A549 (cell line): ENCODE results near the gene DMRTB1. TPM values are rescaled to one million over a fixed set of nuclear protein-coding genes. Genes with fewer than 3 reads are reported as not detected.

Source experiments
- ATAC-seq, 2 experiments: fragments of 200-7000 bp in 1 of 2; fragments of >200 bp in 1 of 2; cut with Nextera tagmentation in 1 of 2; cut with Tn5 transposase in 1 of 2; 3 replicates each; pipeline versions ENCODE4 v1.8.0 to v1.9.1; 2018 to 2020; ENCODE audit warnings: mild to moderate bottlenecking in 1 of 2, moderate library complexity in 1 of 2
- CTCF ChIA-PET: fragments of 300-600 bp; sonication (Branson Sonifier 250); formaldehyde crosslinking; extraction: SDS; loops from one replicate; lab custom pipeline; 2021; ENCODE audit warnings: antibody characterized with exemption, inconsistent platforms; lab: Yijun Ruan, JAX
- POLR2A ChIA-PET: fragments of 350-600 bp; formaldehyde crosslinking; extraction: SDS; loops from one replicate; lab custom pipeline; 2021; ENCODE audit warnings: antibody characterized with exemption, inconsistent platforms; lab: Yijun Ruan, JAX
- DNase-seq, 2 experiments: peaks; one replicate each; pipeline versions ENCODE4 v3.0.0 to v3.0.0-alpha.2; 2011 to 2016; ENCODE audit warnings: low read depth in 1 of 2, low spot score in 1 of 2
- FAIRE-seq: peaks from 2 replicates; lab custom pipeline; 2011; peaks lifted over from hg19 to GRCh38; lab: Jason Lieb, UNC
- H3K27ac ChIP-seq, 2 experiments: fragments of >200 bp; sonication (Bioruptor Twin); formaldehyde crosslinking; 3 replicates each; pipeline ENCODE4 v1.5.1; 2016 to 2017
- H3K4me1 ChIP-seq: fragments of >200 bp; sonication (Bioruptor Twin); formaldehyde crosslinking; 3 replicates; pipeline ENCODE4 v1.6.1; 2016
- H3K4me2 ChIP-seq: fragments of >200 bp; sonication (Bioruptor Twin); formaldehyde crosslinking; 3 replicates; pipeline ENCODE4 v1.6.1; 2016
- H3K4me3 ChIP-seq: fragments of >200 bp; sonication (Bioruptor Twin); formaldehyde crosslinking; 3 replicates; pipeline ENCODE4 v1.5.1; 2016
- H3K9me3 ChIP-seq: fragments of >200 bp; sonication (Bioruptor Twin); formaldehyde crosslinking; 3 replicates; pipeline ENCODE4 v1.6.1; 2016
- BHLHE40 ChIP-seq: IDR thresholded peaks from 2 replicates; pipeline ENCODE4 v1.6.1; 2012; ENCODE audit warnings: low read depth, low read length, inconsistent platforms
- EHF ChIP-seq: fragments of 250-450 bp; sonication (Bioruptor Pico); IDR thresholded peaks from 2 replicates; pipeline ENCODE4 v1.5.0; 2020; ENCODE audit warnings: mild to moderate bottlenecking
- EHMT2 ChIP-seq: fragments of 200-600 bp; sonication (generic); IDR thresholded peaks from 2 replicates; pipeline ENCODE4 v1.6.1; 2016; ENCODE audit warnings: antibody characterized with exemption, low read depth, mild to moderate bottlenecking, moderate library complexity
- FOSB ChIP-seq: fragments of 250-450 bp; sonication (Bioruptor Pico); IDR thresholded peaks from 2 replicates; pipeline ENCODE4 v1.5.0; 2020; ENCODE audit warnings: mild to moderate bottlenecking, moderate library complexity
- FOSL2 ChIP-seq, 2 experiments: fragments of 450-650 bp in 1 of 2; fragments of >200 bp in 1 of 2; sonication (Bioruptor Twin) in 1 of 2; formaldehyde crosslinking; IDR thresholded peaks; 2 replicates each; pipeline versions ENCODE4 v1.5.0 to v1.6.1; 2016 to 2020; ENCODE audit warnings: mild to moderate bottlenecking in 1 of 2, moderate library complexity in 1 of 2
- FOXS1 ChIP-seq: fragments of 250-450 bp; sonication (Bioruptor Pico); IDR thresholded peaks from 2 replicates; pipeline ENCODE4 v1.5.0; 2020; ENCODE audit warnings: mild to moderate bottlenecking, moderate library complexity
- GATA3 ChIP-seq: IDR thresholded peaks from 2 replicates; pipeline ENCODE4 v1.6.1; 2012; ENCODE audit warnings: borderline replicate concordance
- HOXA7 ChIP-seq: fragments of 250-450 bp; sonication (Bioruptor Pico); IDR thresholded peaks from 2 replicates; pipeline ENCODE4 v1.5.0; 2020; ENCODE audit warnings: mild to moderate bottlenecking, moderate library complexity
- HOXB13 ChIP-seq: fragments of 250-450 bp; sonication (Bioruptor Pico); IDR thresholded peaks from 2 replicates; pipeline ENCODE4 v1.5.0; 2020; ENCODE audit warnings: low read depth, mild to moderate bottlenecking, moderate library complexity
- JUN ChIP-seq, 2 experiments: fragments of >200 bp; sonication (Bioruptor Twin); formaldehyde crosslinking; IDR thresholded peaks; 2 replicates in 1 of 2; 3 replicates in 1 of 2; pipeline ENCODE4 v1.6.1; 2016 to 2017
- JUNB ChIP-seq: fragments of >200 bp; sonication (Bioruptor Twin); formaldehyde crosslinking; IDR thresholded peaks from 2 replicates; pipeline ENCODE4 v1.6.1; 2016
- KDM1A ChIP-seq: fragments of 200-600 bp; sonication (generic); IDR thresholded peaks from 2 replicates; pipeline ENCODE4 v1.6.1; 2016; ENCODE audit warnings: low read depth, mild to moderate bottlenecking
- KDM5A ChIP-seq: fragments of 200-600 bp; sonication (generic); IDR thresholded peaks from 2 replicates; pipeline ENCODE4 v1.6.1; 2016; ENCODE audit warnings: antibody characterized with exemption, mild to moderate bottlenecking
- MAZ ChIP-seq: fragments of 150-350 bp; IDR thresholded peaks from 2 replicates; pipeline ENCODE4 v1.6.1; 2014; ENCODE audit warnings: antibody characterized with exemption, low read depth, low read length, borderline replicate concordance
- NPAS2 ChIP-seq: fragments of 250-450 bp; sonication (Bioruptor Pico); IDR thresholded peaks from 2 replicates; pipeline ENCODE4 v1.8.0; 2022; ENCODE audit warnings: mild to moderate bottlenecking, moderate library complexity, borderline replicate concordance
- POLR2A ChIP-seq: IDR thresholded peaks from 2 replicates; pipeline ENCODE4 v1.6.1; 2012; ENCODE audit warnings: mild to moderate bottlenecking, low read length
- POLR2AphosphoS2 ChIP-seq: conservative IDR thresholded peaks from 2 replicates; pipeline ENCODE4 v1.6.1; 2012; ENCODE audit warnings: low read length, improper control_type of control experiment, inconsistent platforms
- RCOR1 ChIP-seq: fragments of 150-350 bp; IDR thresholded peaks from 2 replicates; pipeline ENCODE4 v1.6.1; 2014; ENCODE audit warnings: antibody characterized with exemption, low read length, low read depth
- RFX5 ChIP-seq: fragments of 450-650 bp; IDR thresholded peaks from 2 replicates; pipeline ENCODE4 v1.7.1; 2014; ENCODE audit warnings: antibody characterized with exemption, mild to moderate bottlenecking, moderate library complexity
- SMC3 ChIP-seq: fragments of >200 bp; sonication (Bioruptor Twin); formaldehyde crosslinking; IDR thresholded peaks from 3 replicates; pipeline ENCODE4 v1.6.1; 2018; ENCODE audit warnings: inconsistent platforms
- ZNF302 ChIP-seq: fragments of 250-450 bp; sonication (Bioruptor Pico); IDR thresholded peaks from 2 replicates; pipeline ENCODE4 v1.9.0; 2021; ENCODE audit warnings: inconsistent platforms, mild to moderate bottlenecking, moderate library complexity
- ZSCAN20 ChIP-seq: fragments of 250-450 bp; sonication (Bioruptor Pico); IDR thresholded peaks from 2 replicates; pipeline ENCODE4 v1.8.0; 2022; ENCODE audit warnings: mild to moderate bottlenecking, moderate library complexity
- WGBS: methylation state at CpG from one replicate; pipeline ENCODE4 v1.1.6; 2017; ENCODE audit errors: missing lambda C conversion rate; 5-methylcytosine and 5-hydroxymethylcytosine counted together
- polyA plus RNA-seq, 4 experiments: library from polyadenylated mRNA; depleted of rRNA in 3 of 4; stranded (reverse); fragments of >200 nt; fragmentation: RNase III in 1 of 4; extraction: RNeasy Plus Mini Kit Qiagen cat#74134 plus additional on column Dnase treatment in 1 of 4; gene quantifications; 2 replicates in 3 of 4; 3 replicates in 1 of 4; pipeline ENCODE4 v1.2.3, GENCODE V29; 2011 to 2017
- TF ChIP-seq, protein P1 (sequence below): fragments of >200 bp; sonication (Bioruptor Twin); formaldehyde crosslinking; IDR thresholded peaks from 2 replicates; pipeline ENCODE4 v1.6.1; 2016
- TF ChIP-seq, protein P2 (sequence below): fragments of 150-350 bp; IDR thresholded peaks from 2 replicates; pipeline ENCODE4 v1.6.1; 2014; ENCODE audit warnings: low read depth, mild to moderate bottlenecking, low read length
- TF ChIP-seq, protein P3 (sequence below): IDR thresholded peaks from 2 replicates; pipeline ENCODE4 v1.6.1; 2012
- TF ChIP-seq, protein P4 (sequence below): fragments of >200 bp; sonication (Bioruptor Twin); formaldehyde crosslinking; IDR thresholded peaks from 3 replicates; pipeline ENCODE4 v1.6.1; 2016

DMRTB1 gene
- polyA plus RNA-seq, 2 of the 4 experiments (the other 2 are of a cell fraction), result not detected

DNA sequence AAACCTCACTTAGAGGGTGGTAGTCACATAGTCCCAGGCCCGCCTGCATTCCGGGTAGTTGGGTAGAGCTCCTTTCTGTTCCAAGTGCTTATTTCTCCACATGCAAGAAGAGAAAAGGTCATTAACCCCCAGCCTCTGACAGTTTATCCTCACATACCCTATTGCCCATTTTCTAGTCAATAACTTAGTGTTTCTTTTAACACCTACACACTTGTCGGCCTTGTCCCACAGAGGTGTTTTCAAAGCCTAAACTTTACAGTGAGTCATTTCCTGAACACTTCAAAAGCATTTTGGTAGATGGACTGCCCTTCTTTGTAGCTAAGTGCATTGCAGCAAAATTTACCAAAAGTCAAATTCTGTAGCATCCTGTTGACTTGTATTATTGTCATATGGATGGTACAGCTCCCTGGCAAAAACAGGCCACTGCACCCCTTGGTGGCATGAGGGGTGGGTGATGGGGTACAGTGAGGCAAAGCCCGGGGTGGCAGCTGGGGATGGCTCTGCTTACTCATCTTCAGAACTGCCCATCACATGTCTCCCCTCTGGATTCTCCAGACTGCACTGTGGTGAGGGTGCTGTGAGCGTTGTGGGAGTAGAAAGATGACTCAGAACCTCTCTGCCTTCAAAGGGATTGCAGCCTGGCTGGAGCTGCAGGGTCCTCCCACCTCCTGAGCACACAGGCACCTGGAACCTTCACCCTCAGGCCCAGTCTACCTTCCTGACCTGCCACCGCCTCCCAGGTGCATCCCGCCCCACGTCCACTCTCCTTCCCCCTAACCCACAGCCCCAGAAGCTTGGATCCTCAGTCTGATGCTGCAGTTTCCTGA, 45.8 kb upstream of the DMRTB1 start:
- TF ChIP-seq EHMT2 (no peak), JUN (IDR thresholded peaks at IDR 0.05) (no peak), FOSL2 (IDR thresholded peaks at IDR 0.05) (peak; percentile 17; the same call in 1 of the 2 replicates), FOSL2 (CRISPR knock-in tag; IDR thresholded peaks at IDR 0.05) (no peak), JUNB (0 out of 2 replicates have a peak, but pooled peaks have one; percentile 23), MAZ (no peak), POLR2AphosphoS2 (no peak)
- TF ChIP-seq, protein P1, sequence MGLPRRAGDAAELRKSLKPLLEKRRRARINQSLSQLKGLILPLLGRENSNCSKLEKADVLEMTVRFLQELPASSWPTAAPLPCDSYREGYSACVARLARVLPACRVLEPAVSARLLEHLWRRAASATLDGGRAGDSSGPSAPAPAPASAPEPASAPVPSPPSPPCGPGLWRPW, result no peak
- TF ChIP-seq, protein P2, sequence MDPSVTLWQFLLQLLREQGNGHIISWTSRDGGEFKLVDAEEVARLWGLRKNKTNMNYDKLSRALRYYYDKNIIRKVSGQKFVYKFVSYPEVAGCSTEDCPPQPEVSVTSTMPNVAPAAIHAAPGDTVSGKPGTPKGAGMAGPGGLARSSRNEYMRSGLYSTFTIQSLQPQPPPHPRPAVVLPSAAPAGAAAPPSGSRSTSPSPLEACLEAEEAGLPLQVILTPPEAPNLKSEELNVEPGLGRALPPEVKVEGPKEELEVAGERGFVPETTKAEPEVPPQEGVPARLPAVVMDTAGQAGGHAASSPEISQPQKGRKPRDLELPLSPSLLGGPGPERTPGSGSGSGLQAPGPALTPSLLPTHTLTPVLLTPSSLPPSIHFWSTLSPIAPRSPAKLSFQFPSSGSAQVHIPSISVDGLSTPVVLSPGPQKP, result no peak
- ChIA-PET POLR2A (no interaction called here), CTCF (interaction anchor here (1.2 to 2.6 kb wide), 3 partner anchors 20 to 147 kb away, joined by 3 to 9 read pairs (median 3); no protein-coding TSS in a partner anchor)
- ATAC-seq, result peak; percentile 89 to 94
- Histone ChIP-seq H3K4me3 (no peak overlapping the region), H3K27ac (peak overlapping the region; percentile 49 to 85; a peak in 5 of 6 replicates), H3K4me2 (peak overlapping the region; percentile 56), H3K9me3 (no peaks in the 10 kb centered on the region), H3K4me1 (peaks cover 30% of the 10 kb centered on the region)
- DNase-seq, result peak in 1 of 2 experiments; percentile 37
- FAIRE-seq, result no peak
- WGBS, result 53% methylated on average over 5 of the region's 8 CpGs

DNA sequence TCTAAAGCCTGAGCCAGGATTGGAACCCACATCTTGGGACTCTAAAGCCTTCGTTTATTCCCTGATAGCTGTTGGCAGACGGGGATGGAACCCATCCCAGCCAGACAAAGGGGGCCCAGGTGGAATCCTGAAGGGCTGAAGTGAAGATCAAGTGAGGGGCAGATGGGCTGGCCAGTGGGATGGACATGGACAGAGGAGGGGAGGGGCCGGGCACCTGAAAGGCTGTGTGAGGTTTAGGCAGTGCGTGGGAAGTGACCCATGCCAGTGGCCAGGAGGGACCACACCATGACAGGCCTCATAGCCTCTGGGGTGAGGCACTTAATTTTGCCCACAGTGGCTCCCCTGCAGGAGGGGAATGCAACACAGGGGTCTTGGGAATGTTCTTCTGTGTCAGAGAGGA, 44.6 kb upstream of the DMRTB1 start:
- CTCF ChIA-PET, result no interaction called here
- Histone ChIP-seq H3K4me2 (no peak overlapping the region), H3K27ac (peak overlapping the region in 1 of 2 experiments; percentile 85; a peak in 2 of 6 replicates), H3K4me3 (no peak overlapping the region), H3K9me3 (no peaks in the 10 kb centered on the region), H3K4me1 (peaks cover 30% of the 10 kb centered on the region)
- DNase-seq (no peak), ATAC-seq (no peak), FAIRE-seq (no peak)
- POLR2A ChIA-PET, result no interaction called here
- TF ChIP-seq, protein P3, sequence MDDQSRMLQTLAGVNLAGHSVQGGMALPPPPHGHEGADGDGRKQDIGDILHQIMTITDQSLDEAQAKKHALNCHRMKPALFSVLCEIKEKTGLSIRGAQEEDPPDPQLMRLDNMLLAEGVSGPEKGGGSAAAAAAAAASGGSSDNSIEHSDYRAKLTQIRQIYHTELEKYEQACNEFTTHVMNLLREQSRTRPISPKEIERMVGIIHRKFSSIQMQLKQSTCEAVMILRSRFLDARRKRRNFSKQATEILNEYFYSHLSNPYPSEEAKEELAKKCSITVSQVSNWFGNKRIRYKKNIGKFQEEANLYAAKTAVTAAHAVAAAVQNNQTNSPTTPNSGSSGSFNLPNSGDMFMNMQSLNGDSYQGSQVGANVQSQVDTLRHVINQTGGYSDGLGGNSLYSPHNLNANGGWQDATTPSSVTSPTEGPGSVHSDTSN, result no peak
- TF ChIP-seq, protein P4, sequence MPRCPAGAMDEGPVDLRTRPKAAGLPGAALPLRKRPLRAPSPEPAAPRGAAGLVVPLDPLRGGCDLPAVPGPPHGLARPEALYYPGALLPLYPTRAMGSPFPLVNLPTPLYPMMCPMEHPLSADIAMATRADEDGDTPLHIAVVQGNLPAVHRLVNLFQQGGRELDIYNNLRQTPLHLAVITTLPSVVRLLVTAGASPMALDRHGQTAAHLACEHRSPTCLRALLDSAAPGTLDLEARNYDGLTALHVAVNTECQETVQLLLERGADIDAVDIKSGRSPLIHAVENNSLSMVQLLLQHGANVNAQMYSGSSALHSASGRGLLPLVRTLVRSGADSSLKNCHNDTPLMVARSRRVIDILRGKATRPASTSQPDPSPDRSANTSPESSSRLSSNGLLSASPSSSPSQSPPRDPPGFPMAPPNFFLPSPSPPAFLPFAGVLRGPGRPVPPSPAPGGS, result no peak
- TF ChIP-seq EHF, result no peak
- no peak for TF ChIP-seq JUNB
- TF ChIP-seq BHLHE40, result no peak
- TF ChIP-seq RFX5, result no peak
- no peak for TF ChIP-seq MAZ
- 73% methylated on average over 4 of the region's 4 CpGs for WGBS

DNA sequence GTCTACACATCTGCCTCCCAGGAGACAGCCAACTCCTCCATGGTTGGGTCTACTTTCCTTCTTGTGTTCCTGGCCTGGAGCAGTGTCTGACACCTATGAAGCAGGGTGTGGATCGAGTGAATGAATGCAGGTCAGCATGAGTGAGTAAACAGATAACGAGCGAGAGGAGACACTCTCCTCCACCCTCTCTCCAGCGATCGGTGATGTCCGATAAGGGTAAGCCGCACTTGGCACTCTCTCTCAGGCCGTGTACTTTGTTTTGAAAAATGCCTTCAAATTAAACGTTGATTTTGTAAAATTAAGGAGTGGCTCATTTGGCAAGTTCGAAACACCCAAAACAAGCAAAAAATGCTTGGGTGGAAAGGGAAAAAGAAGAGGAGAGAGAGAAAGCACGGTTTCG, 43.8 kb upstream of the DMRTB1 start:
- ChIA-PET CTCF (no interaction called here), POLR2A (no interaction called here)
- Histone ChIP-seq H3K4me3 (no peak overlapping the region), H3K9me3 (no peaks in the 10 kb centered on the region), H3K4me1 (peaks cover 30% of the 10 kb centered on the region), H3K27ac (no peak overlapping the region; a peak in 1 of 6 replicates), H3K4me2 (no peak overlapping the region)
- FAIRE-seq, result no peak
- no peak for DNase-seq
- 80% methylated on average over 12 of the region's 12 CpGs for WGBS
- TF ChIP-seq NPAS2, result no peak
- no peak for TF ChIP-seq SMC3
- no peak for TF ChIP-seq FOSB (CRISPR knock-in tag)
- no peak for TF ChIP-seq HOXB13 (CRISPR knock-in tag)
- TF ChIP-seq GATA3, result no peak
- TF ChIP-seq ZSCAN20 (CRISPR knock-in tag), result no peak
- TF ChIP-seq KDM5A, result no peak
- no peak for TF ChIP-seq HOXA7 (CRISPR knock-in tag)
- no peak for TF ChIP-seq FOXS1 (CRISPR knock-in tag)
- no peak for TF ChIP-seq KDM1A
- no peak for TF ChIP-seq ZNF302 (CRISPR knock-in tag)
- no peak for TF ChIP-seq POLR2A
- TF ChIP-seq RCOR1, result no peak
- no peak for TF ChIP-seq POLR2AphosphoS2
- ATAC-seq, result no peak
